ENCODE measurements around the gene ARHGAP1. TPM values are rescaled to one million over a fixed set of nuclear protein-coding genes. Genes with fewer than 3 reads are reported as not detected.

The ARHGAP1 gene
- total and polyA plus RNA-seq, 9 of the 15 experiments (the other 6 are each of a cell fraction or from before 2014, with no cell fraction given), result 3.6 to 30.4 (median 8.2) TPM

DNA sequence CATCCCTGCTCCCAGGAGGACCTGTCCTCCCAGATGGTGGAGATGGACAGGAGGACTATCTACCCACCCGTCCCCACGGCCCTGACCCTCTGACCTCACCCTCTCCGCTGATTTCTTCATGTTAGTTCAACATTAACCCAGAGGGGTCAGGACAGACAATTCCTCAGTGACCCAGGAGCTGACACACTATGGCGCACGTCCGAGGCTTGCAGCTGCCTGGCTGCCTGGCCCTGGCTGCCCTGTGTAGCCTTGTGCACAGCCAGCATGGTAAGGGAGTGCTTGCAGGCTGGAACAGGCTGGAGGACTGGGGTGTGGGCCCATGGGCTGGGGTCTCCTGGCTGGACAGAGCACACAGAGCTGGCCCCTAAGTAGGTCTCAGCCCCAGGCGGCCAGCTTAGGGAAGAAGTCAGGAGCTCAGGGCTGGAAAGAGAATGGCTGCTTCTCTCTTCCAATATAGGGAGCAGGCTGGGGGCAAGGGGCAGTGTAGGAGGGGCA, 18.7 kb upstream of the ARHGAP1 start, which contains the start of gene F2:
F2 (plus strand) TSS at position 166 of the 495 bp plus-strand sequence; CDS start at position 189, 23 bp downstream.
- no peak within 1 kb of the TSS for H3K4me2 ChIP-seq (ENCODE audit: insufficient read depth, low read length)
- in situ Hi-C loops (cut with MboI), result no loop called here
- H3K9ac ChIP-seq (ENCODE audit: insufficient read depth in 1 of 2, low read depth in 2 of 2, low read length in 2 of 2), result peak within 1 kb of the TSS in 1 of 2 experiments; percentile 75; a peak in 2 of 4 replicates
- no peak within 1 kb of the TSS for H3K4me3 ChIP-seq
- H3K4me1 ChIP-seq (replicated peaks in 1 of 2; ENCODE audit: control insufficient read depth in 2 of 2, insufficient read depth in 2 of 2, low read length in 2 of 2), result peaks cover 4 to 17% of the 10 kb centered on the region in 2 experiments; a peak in 4 of 5 replicates
- WGBS (ENCODE audit: insufficient coverage, low coverage, missing lambda C conversion rate), result 47% methylated on average over 7 of the region's 7 CpGs
- H3K27ac ChIP-seq (ENCODE audit: extremely low read depth, low read depth, low read length), result no peak within 1 kb of the TSS
- no peaks in the 10 kb centered on the region for H3K36me3 ChIP-seq (ENCODE audit: control insufficient read depth, insufficient read depth, low read length)
- TF ChIP-seq SAFB (IDR thresholded peaks at IDR 0.05; ENCODE audit: borderline replicate concordance, low read depth, low read length) (no peak), SOX6 (IDR thresholded peaks at IDR 0.05) (no peak), ZNF354B (CRISPR knock-in tag; IDR thresholded peaks at IDR 0.05) (no peak), ETV6 (IDR thresholded peaks at IDR 0.05; ENCODE audit: borderline replicate concordance in 1 of 2, low read depth in 2 of 2, low read length in 1 of 2) (no peak), ETV6 (CRISPR knock-in tag; IDR thresholded peaks at IDR 0.05; ENCODE audit: borderline replicate concordance) (no peak)
- TF ChIP-seq, protein P1, sequence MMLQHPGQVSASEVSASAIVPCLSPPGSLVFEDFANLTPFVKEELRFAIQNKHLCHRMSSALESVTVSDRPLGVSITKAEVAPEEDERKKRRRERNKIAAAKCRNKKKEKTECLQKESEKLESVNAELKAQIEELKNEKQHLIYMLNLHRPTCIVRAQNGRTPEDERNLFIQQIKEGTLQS (IDR thresholded peaks at IDR 0.05), result no peak
- TF ChIP-seq, protein P1 (CRISPR knock-in tag; conservative IDR thresholded peaks at IDR 0.05), result no peak
- TF ChIP-seq, protein P2, sequence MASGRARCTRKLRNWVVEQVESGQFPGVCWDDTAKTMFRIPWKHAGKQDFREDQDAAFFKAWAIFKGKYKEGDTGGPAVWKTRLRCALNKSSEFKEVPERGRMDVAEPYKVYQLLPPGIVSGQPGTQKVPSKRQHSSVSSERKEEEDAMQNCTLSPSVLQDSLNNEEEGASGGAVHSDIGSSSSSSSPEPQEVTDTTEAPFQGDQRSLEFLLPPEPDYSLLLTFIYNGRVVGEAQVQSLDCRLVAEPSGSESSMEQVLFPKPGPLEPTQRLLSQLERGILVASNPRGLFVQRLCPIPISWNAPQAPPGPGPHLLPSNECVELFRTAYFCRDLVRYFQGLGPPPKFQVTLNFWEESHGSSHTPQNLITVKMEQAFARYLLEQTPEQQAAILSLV (tag; IDR thresholded peaks at IDR 0.05), result no peak
- POLR2A ChIA-PET, result interaction anchor here (0.6 to 0.7 kb wide), 2 partner anchors 18 to 70 kb away, joined by 3 read pairs; partner anchors contain the start of genes ARHGAP1 and ZNF408
- no peaks in the 10 kb centered on the region for H3K79me2 ChIP-seq (ENCODE audit: control insufficient read depth, insufficient read depth, low read length)
- H2AFZ ChIP-seq (ENCODE audit: low read depth, low read length), result peak within 1 kb of the TSS; percentile 85
- no peaks in the 10 kb centered on the region for H4K20me1 ChIP-seq (replicated peaks; ENCODE audit: control insufficient read depth, insufficient read depth, low read length)
- peaks cover 4% of the 10 kb centered on the region; the same call in 1 of the 2 replicates for H3K9me3 ChIP-seq (replicated peaks; ENCODE audit: control insufficient read depth, insufficient read depth, low read depth, low read length)
- no peaks in the 10 kb centered on the region for H3K9me1 ChIP-seq (ENCODE audit: control insufficient read depth, insufficient read depth, low read length)
- no peak for FAIRE-seq
- CTCF ChIA-PET (ENCODE audit: low intra/inter-chr PET ratio), result no interaction called here
- H3K27me3 ChIP-seq (ENCODE audit: control insufficient read depth in 2 of 2, insufficient read depth in 2 of 2, low read length in 2 of 2), result peaks cover 0 to 3% of the 10 kb centered on the region in 2 experiments; a peak in 1 of 5 replicates
- peak; percentile 29 for ATAC-seq
- no TSS peak for BruUV-seq (replicated peaks)
- intact Hi-C loops (cut with micrococcal nuclease), result no loop called here
- no peak for DNase-seq (ENCODE audit: extremely low read depth in 1 of 4, low spot score in 3 of 4)
